Measurements from ENCODE around the gene FAXDC2.
"Not testable (repeated sequence)": the region's sequence is repeated elsewhere in the genome, so short reads cannot be mapped to it uniquely, and the experiment has no call there.

FAXDC2 gene

GRCh38 chr5:154830596-154830995 lies 19.8 kb downstream of the FAXDC2 start:
- no peak for DNase-seq (ENCODE audit: low spot score)

- DNase-seq (ENCODE audit: low spot score): no peak
These were observed 20.2 kb downstream of the FAXDC2 start for GRCh38 chr5:154830219-154830595.

GRCh38 chr5:154829589-154830218 lies 20.7 kb downstream of the FAXDC2 start:
- peak; percentile 57 for DNase-seq (ENCODE audit: low spot score)

GRCh38 chr5:154829181-154829588 lies 21.2 kb downstream of the FAXDC2 start:
- DNase-seq (ENCODE audit: low spot score): no peak

- no peak for DNase-seq (ENCODE audit: low spot score)
These were observed 26.3 kb downstream of the FAXDC2 start for GRCh38 chr5:154824070-154824469.

- no peak for DNase-seq (ENCODE audit: low spot score)
These were observed 26.8 kb downstream of the FAXDC2 start for GRCh38 chr5:154823605-154824004.

- DNase-seq (ENCODE audit: low spot score): not testable (repeated sequence)
These were observed 27.5 kb downstream of the FAXDC2 start for GRCh38 chr5:154822896-154823295.

GRCh38 chr5:154820383-154820782 lies 30.0 kb downstream of the FAXDC2 start:
- DNase-seq (ENCODE audit: low spot score): no peak

GRCh38 chr5:154819546-154819945 lies 30.9 kb downstream of the FAXDC2 start:
- no peak for DNase-seq (ENCODE audit: low spot score)

GRCh38 chr5:154818471-154819116 lies 31.8 kb downstream of the FAXDC2 start:
- no peak for DNase-seq (ENCODE audit: low spot score)

- no peak for DNase-seq (ENCODE audit: low spot score)
These were observed 32.6 kb downstream of the FAXDC2 start for GRCh38 chr5:154817815-154818214.

GRCh38 chr5:154816891-154817492 lies 33.4 kb downstream of the FAXDC2 start:
- DNase-seq (ENCODE audit: low spot score): no peak

GRCh38 chr5:154815684-154816247 lies 34.6 kb downstream of the FAXDC2 start:
- DNase-seq (ENCODE audit: low spot score): no peak

GRCh38 chr5:154815025-154815424 lies 35.4 kb downstream of the FAXDC2 start:
- no peak for DNase-seq (ENCODE audit: low spot score)

- peak; percentile 49 for DNase-seq (ENCODE audit: low spot score)
These were observed 36.7 kb downstream of the FAXDC2 start for GRCh38 chr5:154813736-154814135.

GRCh38 chr5:154813158-154813557 lies 37.2 kb downstream of the FAXDC2 start:
- no peak for DNase-seq (ENCODE audit: low spot score)

- peak; percentile 72 for DNase-seq (ENCODE audit: low spot score)
These were observed 38.5 kb downstream of the FAXDC2 start for GRCh38 chr5:154811653-154812465.

- no peak for DNase-seq (ENCODE audit: low spot score)
These were observed 39.2 kb downstream of the FAXDC2 start for GRCh38 chr5:154811239-154811638.

GRCh38 chr5:154806176-154806575 lies 44.2 kb downstream of the FAXDC2 start:
- DNase-seq (ENCODE audit: low spot score): no peak

GRCh38 chr5:154802050-154802449 lies 48.4 kb downstream of the FAXDC2 start:
- DNase-seq (ENCODE audit: low spot score): no peak

- no peak for DNase-seq (ENCODE audit: low spot score)
These were observed 49.3 kb downstream of the FAXDC2 start for GRCh38 chr5:154801083-154801482.

GRCh38 chr5:154800582-154800981 lies 49.8 kb downstream of the FAXDC2 start:
- no peak for DNase-seq (ENCODE audit: low spot score)
